H1 (cell line): Measurements from ENCODE around the gene VWA5B2. TPM values are rescaled to one million over a fixed set of nuclear protein-coding genes. Genes with fewer than 3 reads are reported as not detected.

ENCODE experiments used
- CTCF ChIA-PET: fragments of 300-600 bp; sonication (Branson Sonifier 250); formaldehyde crosslinking; loops from one replicate; lab custom pipeline; 2021; ENCODE audit not compliant: partially characterized antibody; lab: Charles Lee
- POLR2A ChIA-PET: fragments of 300-600 bp; sonication (Branson Sonifier 250); formaldehyde crosslinking; loops from one replicate; lab custom pipeline; 2021; ENCODE audit warnings: inconsistent platforms; ENCODE audit not compliant: partially characterized antibody; lab: Charles Lee
- DNase-seq, 2 experiments: peaks; one replicate each; pipeline versions ENCODE4 v3.0.0 to v3.0.0-alpha.2; 2010 to 2022; ENCODE audit warnings: low spot score in 2 of 2, low read depth in 1 of 2, mixed read lengths in 1 of 2
- FAIRE-seq: peaks from 2 replicates; lab custom pipeline; 2011; peaks lifted over from hg19 to GRCh38; lab: Jason Lieb, UNC
- H2AFZ ChIP-seq: 2 replicates; pipeline ENCODE4 v1.8.1; 2012; ENCODE audit warnings: low read length, inconsistent platforms
- H2AK5ac ChIP-seq: 2 replicates; pipeline ENCODE4 v1.6.1; 2013; ENCODE audit warnings: low read depth, low read length
- H2BK120ac ChIP-seq: replicated peaks from 2 replicates; pipeline ENCODE3; 2013; ENCODE audit warnings: low read depth, low read length, inconsistent platforms
- H2BK12ac ChIP-seq: 2 replicates; pipeline ENCODE4 v1.6.1; 2013; ENCODE audit warnings: low read depth, low read length
- H2BK15ac ChIP-seq: 2 replicates; pipeline ENCODE4 v1.6.1; 2013; ENCODE audit warnings: low read length
- H2BK20ac ChIP-seq: 2 replicates; pipeline ENCODE4 v1.6.1; 2013; ENCODE audit warnings: low read length
- H2BK5ac ChIP-seq: 2 replicates; pipeline ENCODE4 v1.6.1; 2013; ENCODE audit warnings: low read depth, low read length
- H3K14ac ChIP-seq: 2 replicates; pipeline ENCODE4 v1.6.1; 2013; ENCODE audit warnings: inconsistent platforms; ENCODE audit not compliant: insufficient read length
- H3K18ac ChIP-seq: 2 replicates; pipeline ENCODE4 v1.6.1; 2013; ENCODE audit warnings: low read length; ENCODE audit errors: extremely low read depth
- H3K23ac ChIP-seq: 2 replicates; pipeline ENCODE4 v1.6.1; 2013; ENCODE audit warnings: inconsistent platforms; ENCODE audit not compliant: insufficient read length
- H3K23me2 ChIP-seq: 2 replicates; pipeline ENCODE4 v1.6.1; 2013; ENCODE audit warnings: low read depth, low read length
- H3K27ac ChIP-seq: 2 replicates; pipeline ENCODE4 v1.6.1; 2011; ENCODE audit warnings: low read depth, low read length, inconsistent platforms
- H3K27me3 ChIP-seq, 4 experiments: replicated peaks in 1 of 4; 1 replicate in 1 of 4; 2 replicates in 3 of 4; pipeline versions ENCODE4 v1.6.1 to v1.8.1; 2011 to 2013; ENCODE audit warnings: low read length in 3 of 4, mild to moderate bottlenecking in 3 of 4, inconsistent platforms in 2 of 4, mixed read lengths in 2 of 4, moderate library complexity in 1 of 4; ENCODE audit not compliant: control insufficient read depth in 3 of 4, insufficient read depth in 3 of 4; ENCODE audit errors: extremely low read depth in 1 of 4
- H3K36me3 ChIP-seq, 4 experiments: 2 replicates each; pipeline versions ENCODE4 v1.6.1 to v1.8.1; 2011 to 2013; ENCODE audit warnings: mild to moderate bottlenecking in 4 of 4, low read length in 3 of 4, moderate library complexity in 2 of 4, control low read depth in 1 of 4, inconsistent platforms in 1 of 4; ENCODE audit not compliant: insufficient read depth in 4 of 4, control insufficient read depth in 2 of 4
- H3K4ac ChIP-seq: replicated peaks from 2 replicates; pipeline ENCODE3; 2013; ENCODE audit warnings: low read length, low read depth, mixed read lengths, inconsistent platforms; ENCODE audit not compliant: insufficient read length
- H3K4me1 ChIP-seq, 4 experiments: replicated peaks in 1 of 4; 1 replicate in 1 of 4; 2 replicates in 3 of 4; pipeline versions ENCODE4 v1.6.1 to v1.8.1; 2011 to 2013; ENCODE audit warnings: low read length in 3 of 4, inconsistent platforms in 2 of 4, mixed read lengths in 1 of 4; ENCODE audit not compliant: insufficient read depth in 4 of 4, control insufficient read depth in 3 of 4
- H3K4me2 ChIP-seq, 2 experiments: 2 replicates each; pipeline versions ENCODE4 v1.6.1 to v1.8.1; 2011 to 2013; ENCODE audit warnings: low read depth in 2 of 2, low read length in 2 of 2, control low read depth in 1 of 2, inconsistent platforms in 1 of 2, mild to moderate bottlenecking in 1 of 2; ENCODE audit not compliant: insufficient read depth in 1 of 2
- H3K4me3 ChIP-seq, 4 experiments: fragments of 200-600, 300-600 bp in 1 of 4; sonication (generic), shearing (Covaris generic), sonication (Bioruptor Twin) in 1 of 4; 2 replicates each; pipeline versions ENCODE4 v1.5.1 to v1.8.1; 2011 to 2016; ENCODE audit warnings: low read length in 4 of 4, low read depth in 3 of 4, control low read depth in 2 of 4, inconsistent platforms in 2 of 4, mild to moderate bottlenecking in 2 of 4, mixed read lengths in 1 of 4, moderate library complexity in 1 of 4; ENCODE audit not compliant: insufficient read depth in 2 of 4; ENCODE audit errors: extremely low read depth in 1 of 4
- H3K56ac ChIP-seq: replicated peaks from 2 replicates; pipeline ENCODE3; 2013; ENCODE audit warnings: low read depth, mild to moderate bottlenecking, mixed read lengths, low read length, inconsistent platforms; ENCODE audit not compliant: insufficient read length
- H3K79me1 ChIP-seq: 2 replicates; pipeline ENCODE4 v1.6.1; 2013; ENCODE audit warnings: low read depth, low read length, control low read depth
- H3K79me2 ChIP-seq, 2 experiments: 2 replicates each; pipeline versions ENCODE4 v1.6.1 to v1.8.1; 2012 to 2013; ENCODE audit warnings: low read length in 2 of 2, mild to moderate bottlenecking in 2 of 2, inconsistent platforms in 1 of 2; ENCODE audit not compliant: insufficient read depth in 2 of 2, control insufficient read depth in 1 of 2
- H3K9ac ChIP-seq, 4 experiments: replicated peaks in 1 of 4; 1 replicate in 1 of 4; 2 replicates in 3 of 4; pipeline versions ENCODE4 v1.6.1 to v1.8.1; 2011 to 2013; ENCODE audit warnings: low read depth in 3 of 4, low read length in 3 of 4, control low read depth in 2 of 4, mild to moderate bottlenecking in 2 of 4, moderate library complexity in 2 of 4, inconsistent platforms in 1 of 4; ENCODE audit errors: extremely low read depth in 1 of 4
- H3K9me3 ChIP-seq, 2 experiments: 2 replicates each; pipeline versions ENCODE4 v1.6.1 to v1.8.1; 2012 to 2013; ENCODE audit warnings: mild to moderate bottlenecking in 2 of 2, moderate library complexity in 2 of 2, control low read depth in 1 of 2, inconsistent platforms in 1 of 2, low read depth in 1 of 2, low read length in 1 of 2, mixed read lengths in 1 of 2; ENCODE audit not compliant: insufficient read depth in 2 of 2
- H4K20me1 ChIP-seq, 2 experiments: replicated peaks in 1 of 2; 2 replicates each; pipeline versions ENCODE3 to v1.8.1; 2011 to 2013; ENCODE audit warnings: inconsistent platforms in 2 of 2, low read length in 2 of 2, mild to moderate bottlenecking in 1 of 2; ENCODE audit not compliant: insufficient read depth in 2 of 2, control insufficient read depth in 1 of 2
- H4K5ac ChIP-seq: 2 replicates; pipeline ENCODE4 v1.6.1; 2013; ENCODE audit warnings: low read length, low read depth, mixed read lengths, inconsistent platforms; ENCODE audit not compliant: insufficient read length
- H4K8ac ChIP-seq: 2 replicates; pipeline ENCODE4 v1.8.0; 2013; ENCODE audit warnings: mild to moderate bottlenecking, moderate library complexity, low read length, inconsistent platforms; ENCODE audit not compliant: insufficient read depth; ENCODE audit errors: extremely low read depth
- H4K91ac ChIP-seq: replicated peaks from 2 replicates; pipeline ENCODE3; 2013; ENCODE audit warnings: low read length, mixed read lengths, inconsistent platforms; ENCODE audit not compliant: insufficient read length
- BCL11A ChIP-seq, 2 experiments: IDR thresholded peaks; one replicate each; pipeline ENCODE4 v1.6.1; 2011; ENCODE audit warnings: low read depth in 2 of 2, low read length in 2 of 2, mild to moderate bottlenecking in 2 of 2
- CEBPB ChIP-seq: IDR thresholded peaks from 2 replicates; pipeline ENCODE4 v1.6.1; 2012; ENCODE audit warnings: low read depth, low read length
- JUN ChIP-seq: IDR thresholded peaks from 2 replicates; pipeline ENCODE4 v1.6.1; 2011; ENCODE audit warnings: low read depth, mild to moderate bottlenecking, improper control_type of control experiment, low read length
- KDM4A ChIP-seq: IDR thresholded peaks from one replicate; pipeline ENCODE4 v1.7.1; 2012; ENCODE audit warnings: low read depth, mild to moderate bottlenecking, moderate library complexity, low read length, inconsistent platforms; ENCODE audit not compliant: severe bottlenecking
- NRF1 ChIP-seq: IDR thresholded peaks from 2 replicates; pipeline ENCODE4 v1.6.1; 2011; ENCODE audit warnings: mild to moderate bottlenecking, low read depth, low read length, improper control_type of control experiment
- PHF8 ChIP-seq: fragments of 200-600 bp; sonication (generic); conservative IDR thresholded peaks from 2 replicates; pipeline ENCODE4 v1.7.1; 2012; ENCODE audit warnings: low read depth, mild to moderate bottlenecking, inconsistent platforms, low read length, moderate library complexity
- TBP ChIP-seq: IDR thresholded peaks from 2 replicates; pipeline ENCODE4 v1.6.1; 2011; ENCODE audit warnings: low read depth, low read length, improper control_type of control experiment
- WGBS, 2 experiments: shearing (Covaris generic) in 1 of 2; methylation state at CpG; one replicate each; pipeline versions ENCODE4 v1.1.6 to v1.1.7; 2013 to 2015; ENCODE audit warnings: low lambda C conversion rate in 2 of 2, mixed read lengths in 2 of 2, inconsistent platforms in 1 of 2, low coverage in 1 of 2, missing lambda C conversion rate in 1 of 2; ENCODE audit not compliant: insufficient replicate concordance in 2 of 2, insufficient coverage in 1 of 2, insufficient read length in 1 of 2; ENCODE audit errors: extremely low coverage in 1 of 2, missing lambda C conversion rate in 1 of 2; 5-methylcytosine and 5-hydroxymethylcytosine counted together
- polyA plus RNA-seq, 7 experiments: library from polyadenylated mRNA; depleted of rRNA in 3 of 7; stranded (reverse) in 5 of 7; unstranded in 2 of 7; fragments of >200 nt in 5 of 7; fragments of 200-250 nt in 2 of 7; gene quantifications; 1 replicate in 5 of 7; 2 replicates in 1 of 7; 4 replicates in 1 of 7; pipeline versions ENCODE4 v1.2.1 to v1.2.3, GENCODE V29; 2011 to 2013; ENCODE audit warnings: missing spikeins in 2 of 7, mixed read lengths in 2 of 7
- total RNA-seq: library from RNA; stranded (reverse); fragmentation: NEBNext Ultra II Directional; extraction: Animal tissue kit (Norgen Biotek cat#: 25700); gene quantifications from 2 replicates; pipeline ENCODE4 v1.2.1, GENCODE V29; 2021
- TF ChIP-seq, protein P1 (sequence below): IDR thresholded peaks from 2 replicates; pipeline ENCODE4 v1.6.1; 2012; ENCODE audit warnings: low read length, inconsistent platforms

The VWA5B2 gene
- total and polyA plus RNA-seq, 2 of the 8 experiments (the other 6 are each of a cell fraction or from before 2014, with no cell fraction given): 0.53 to 0.56 TPM

DNA sequence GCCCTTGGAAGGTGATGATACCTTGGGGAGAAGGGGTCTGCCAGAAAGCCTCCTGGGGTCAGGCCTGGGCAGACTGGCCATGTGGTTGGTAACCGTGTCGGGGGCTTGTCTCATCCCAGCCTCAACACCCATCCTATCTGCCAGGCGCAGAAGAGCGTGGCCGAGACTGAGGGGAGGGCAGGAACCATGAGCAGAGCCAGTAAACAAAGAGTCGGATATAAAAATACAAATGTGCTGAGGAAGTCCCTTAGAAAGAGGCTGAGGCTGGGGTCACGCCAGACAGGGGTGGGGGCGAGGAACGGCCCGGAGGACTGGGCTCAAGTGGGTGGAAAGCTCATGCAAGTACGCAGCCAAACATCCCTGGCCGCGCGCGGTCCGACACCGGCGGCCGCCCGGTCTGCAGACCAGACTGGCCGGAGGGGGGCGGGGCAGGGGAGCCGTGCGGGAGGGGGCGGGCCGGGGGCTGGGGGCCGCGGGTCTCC is 30.1 kb downstream of the VWA5B2 start:
- Histone ChIP-seq H2AFZ (no peak overlapping the region), H2BK120ac (no peak overlapping the region), H3K9ac (no peak overlapping the region), H2BK20ac (no peak overlapping the region), H3K27ac (no peak overlapping the region), H2BK5ac (no peak overlapping the region), H3K27me3 (peaks cover 7 to 50% (median 38%) of the 10 kb centered on the region in 4 experiments), H3K18ac (no peak overlapping the region), H2AK5ac (no peak overlapping the region), H2BK12ac (no peak overlapping the region), H3K14ac (no peak overlapping the region), H3K4me2 (peak overlapping the region; percentile 69 to 89), H4K5ac (no peak overlapping the region), H3K79me2 (no peaks in the 10 kb centered on the region), H3K4me1 (peaks cover 0 to 17% (median 8%) of the 10 kb centered on the region in 4 experiments; a peak in 4 of 7 replicates), H3K79me1 (no peaks in the 10 kb centered on the region), H3K4ac (no peak overlapping the region), H4K20me1 (peaks cover 16 to 19% of the 10 kb centered on the region in 2 experiments), H3K56ac (no peak overlapping the region), H3K23ac (no peak overlapping the region), H3K23me2 (peaks cover 22% of the 10 kb centered on the region), H3K9me3 (no peaks in the 10 kb centered on the region)
- POLR2A ChIA-PET: interaction anchor here (0.5 to 2.2 kb wide), 7 partner anchors 9 to 283 kb away, joined by 3 to 7 read pairs (median 5); partner anchors contain the start of genes DVL3 and EEF1AKMT4
- WGBS, 2 experiments: 42% methylated on average over 13 of the region's 28 CpGs; no CpG with 5 or more reads in 1 of the 2 experiments
- CTCF ChIA-PET: interaction anchor here (0.8 to 14.0 kb wide), 4 partner anchors 9 to 30 kb away, joined by 3 to 136 read pairs (median 18); partner anchors contain the start of genes EEF1AKMT4 and VWA5B2
- no peak for FAIRE-seq
- no peak for TF ChIP-seq JUN
- no peak for TF ChIP-seq BCL11A (IDR thresholded peaks at IDR 0.05; ENCODE audit: low read depth in 2 of 2, low read length in 2 of 2)
- TF ChIP-seq TBP: no peak
- no peak for TF ChIP-seq KDM4A
- no peak for TF ChIP-seq NRF1
- TF ChIP-seq, protein P1, sequence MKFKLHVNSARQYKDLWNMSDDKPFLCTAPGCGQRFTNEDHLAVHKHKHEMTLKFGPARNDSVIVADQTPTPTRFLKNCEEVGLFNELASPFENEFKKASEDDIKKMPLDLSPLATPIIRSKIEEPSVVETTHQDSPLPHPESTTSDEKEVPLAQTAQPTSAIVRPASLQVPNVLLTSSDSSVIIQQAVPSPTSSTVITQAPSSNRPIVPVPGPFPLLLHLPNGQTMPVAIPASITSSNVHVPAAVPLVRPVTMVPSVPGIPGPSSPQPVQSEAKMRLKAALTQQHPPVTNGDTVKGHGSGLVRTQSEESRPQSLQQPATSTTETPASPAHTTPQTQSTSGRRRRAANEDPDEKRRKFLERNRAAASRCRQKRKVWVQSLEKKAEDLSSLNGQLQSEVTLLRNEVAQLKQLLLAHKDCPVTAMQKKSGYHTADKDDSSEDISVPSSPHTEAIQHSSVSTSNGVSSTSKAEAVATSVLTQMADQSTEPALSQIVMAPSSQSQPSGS: no peak
- no peak for TF ChIP-seq CEBPB
- no peak for TF ChIP-seq PHF8
- TF ChIP-seq, all 59 proteins: peak for 0
- Histone ChIP-seq H3K4me3 (peak overlapping the region in 1 of 4 experiments; percentile 39; a peak in 2 of 8 replicates), H3K36me3 (no peaks in the 10 kb centered on the region), H4K91ac (no peak overlapping the region), H2BK15ac (no peak overlapping the region), H4K8ac (0 out of 2 replicates have a peak overlapping the region, but pooled peaks have one; percentile 35)
- DNase-seq: no peak
